HG02870 (cell line): ENCODE results near the gene MFF.
A peak's percentile ranks its signal among the peaks of the same experiment; 100 is the strongest.
"Not testable (repeated sequence)": the region's sequence is repeated elsewhere in the genome, so short reads cannot be mapped to it uniquely, and the experiment has no call there.

Experiments used
- ATAC-seq: cut with Tn5 transposase; IDR thresholded peaks from one replicate; pipeline ENCODE4 v1.9.1; 2021; ENCODE audit warnings: mild to moderate bottlenecking, moderate library complexity; ENCODE audit not compliant: unreplicated experiment

The MFF gene

GRCh38 chr2:227326783-227327182 is 1.7 kb downstream of the MFF start:
- ATAC-seq = no peak

DNA sequence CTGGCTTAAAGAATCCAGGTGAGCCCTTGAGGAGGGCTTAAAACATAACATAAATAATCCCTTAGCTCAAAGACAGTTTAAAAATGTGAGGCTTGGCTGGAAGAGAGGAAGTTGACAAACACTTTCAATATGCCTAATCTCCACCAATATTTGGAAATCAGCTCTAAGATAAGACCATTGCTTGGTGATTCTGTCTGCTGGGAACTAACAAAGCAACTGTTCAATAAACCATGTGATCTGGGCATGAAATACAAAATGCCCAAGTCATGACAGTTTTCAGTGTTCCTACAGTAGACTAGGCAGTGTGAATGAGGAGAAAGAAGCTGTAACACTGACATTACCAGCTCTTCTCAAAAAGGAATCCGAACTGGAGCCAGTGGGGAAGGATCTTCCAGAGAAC is 10.7 kb downstream of the MFF start:
- ATAC-seq = no peak

- no peak for ATAC-seq
Measured at GRCh38 chr2:227337442-227337841, 12.4 kb downstream of the MFF start.

- ATAC-seq = no peak
Measured at GRCh38 chr2:227339098-227339599, 14.1 kb downstream of the MFF start.

DNA sequence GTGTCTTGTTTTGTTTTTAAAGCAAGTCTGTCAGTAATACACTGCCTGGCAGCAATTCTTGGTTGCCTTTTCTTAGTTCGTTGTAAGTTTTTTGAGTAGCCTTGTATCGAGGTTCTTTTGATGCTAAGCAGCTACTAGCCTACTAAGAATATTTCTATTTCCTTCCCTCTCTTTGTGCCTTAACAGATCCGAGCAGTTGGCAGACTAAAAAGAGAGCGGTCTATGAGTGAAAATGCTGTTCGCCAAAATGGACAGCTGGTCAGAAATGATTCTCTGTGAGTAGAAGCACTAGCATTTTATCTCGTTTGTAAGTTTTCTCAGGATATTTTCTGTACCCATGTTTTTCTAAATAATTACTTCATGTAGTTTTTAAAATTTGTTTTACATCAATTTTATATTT is 15.1 kb downstream of the MFF start:
- no peak for ATAC-seq

DNA sequence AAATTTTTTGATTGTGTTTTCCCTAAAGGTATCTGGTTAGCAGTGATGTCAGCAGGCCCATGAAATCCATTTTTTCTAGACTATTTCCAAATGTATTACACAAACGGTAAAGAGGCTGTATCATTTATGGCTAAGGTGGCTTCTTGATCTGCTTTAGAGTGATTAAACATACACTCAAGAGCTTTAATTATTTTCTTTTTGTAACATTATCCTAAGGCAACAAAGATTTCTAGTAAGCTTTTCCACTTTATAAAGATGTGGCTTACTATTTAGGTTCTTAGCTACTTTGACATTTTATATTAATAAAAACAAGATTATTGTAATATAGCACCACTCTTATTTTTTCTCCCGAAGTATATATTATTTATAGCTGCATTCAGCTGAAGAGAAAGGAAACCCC is 16.5 kb downstream of the MFF start:
- ATAC-seq = no peak

DNA sequence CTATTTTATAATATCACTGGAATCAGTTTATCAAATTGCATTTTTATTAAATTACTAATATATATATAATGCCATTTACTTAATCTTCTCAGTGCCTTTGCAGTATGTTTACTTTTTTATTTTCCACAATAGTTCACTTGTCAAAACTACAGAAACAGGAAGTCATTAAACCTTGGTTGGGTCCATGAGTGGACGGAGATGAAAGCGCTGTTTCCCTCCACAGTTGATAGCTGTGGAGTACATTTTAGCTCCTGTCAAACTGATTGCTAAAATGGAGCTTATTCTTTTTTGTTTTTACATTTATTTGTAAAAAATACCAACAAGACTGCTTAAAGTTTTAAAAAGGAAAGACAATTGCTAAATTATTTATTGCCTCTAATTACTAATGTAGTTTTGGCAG is 19.2 kb downstream of the MFF start:
- no peak for ATAC-seq

DNA sequence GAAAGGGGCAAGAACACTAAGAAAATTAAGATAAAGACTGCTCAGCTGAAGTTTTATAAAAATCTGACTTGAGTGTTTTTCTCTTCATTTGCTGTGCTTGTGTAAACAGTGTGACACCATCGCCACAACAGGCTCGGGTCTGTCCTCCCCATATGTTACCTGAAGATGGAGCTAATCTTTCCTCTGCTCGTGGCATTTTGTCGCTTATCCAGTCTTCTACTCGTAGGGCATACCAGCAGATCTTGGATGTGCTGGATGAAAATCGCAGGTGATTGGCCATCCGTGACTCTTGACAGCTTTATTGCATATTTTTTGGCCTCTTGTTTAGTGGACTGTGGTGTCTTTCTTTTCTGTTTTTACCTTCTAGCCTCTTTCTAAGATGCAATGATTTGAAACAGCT is 22.1 kb downstream of the MFF start:
- ATAC-seq = no peak

GRCh38 chr2:227348324-227348723 is 23.3 kb downstream of the MFF start:
- no peak for ATAC-seq

DNA sequence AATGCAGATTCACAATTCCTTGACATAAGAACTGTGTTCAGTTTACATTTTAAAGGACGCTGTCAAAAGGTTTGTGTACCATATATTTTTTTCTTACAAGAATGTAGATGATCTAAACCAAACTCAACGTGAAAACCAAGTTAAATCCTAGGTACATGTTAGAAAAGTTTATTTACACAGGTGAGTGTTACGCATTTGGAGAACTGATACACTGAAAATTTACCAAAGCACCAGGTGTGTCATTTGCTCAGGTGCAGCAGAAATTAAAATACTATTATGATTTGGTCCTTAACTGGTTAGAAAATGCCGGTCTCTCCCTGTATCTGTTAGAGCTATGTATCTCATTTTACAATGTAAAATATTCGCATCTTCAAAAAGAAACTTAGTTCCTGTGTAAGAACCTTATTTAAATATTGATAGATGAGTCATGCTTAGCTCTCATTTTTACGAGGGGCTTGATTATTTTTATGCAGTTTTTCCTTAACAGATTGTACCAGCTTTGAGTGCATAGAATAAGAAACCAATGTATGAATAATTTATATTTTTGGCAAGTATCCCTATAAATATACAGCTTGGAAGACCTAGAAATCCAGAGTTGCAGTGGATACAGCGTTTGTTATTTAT is 25.1 kb downstream of the MFF start:
- no peak for ATAC-seq

- peak; percentile 87 for ATAC-seq
Measured at GRCh38 chr2:227351639-227352038, 26.6 kb downstream of the MFF start.

- ATAC-seq = no peak
Measured at GRCh38 chr2:227360351-227360750, 35.3 kb downstream of the MFF start.

- ATAC-seq = no peak
Measured at GRCh38 chr2:227363756-227364155, 38.7 kb downstream of the MFF start.

- not testable (repeated sequence) for ATAC-seq
Measured at GRCh38 chr2:227364585-227365263, 39.7 kb downstream of the MFF start.

DNA sequence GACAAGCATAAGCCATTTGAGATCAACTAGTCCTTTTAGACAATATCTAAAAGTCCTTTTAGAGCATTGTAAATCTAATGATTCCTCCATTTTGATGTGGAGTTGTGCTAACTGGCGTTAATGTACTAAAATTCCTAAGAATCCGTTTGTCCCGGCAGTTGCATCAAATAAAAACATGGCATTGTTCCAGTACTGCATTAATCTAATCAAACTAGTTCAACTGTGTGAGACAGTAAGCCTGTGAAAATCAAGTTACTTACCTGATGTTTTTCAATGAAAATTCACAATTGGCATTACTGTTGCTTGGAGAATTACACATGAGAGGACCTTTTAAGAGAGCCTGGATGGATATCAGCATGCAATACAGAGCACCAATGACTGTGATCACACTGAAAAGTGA is 40.8 kb downstream of the MFF start:
- ATAC-seq = no peak

DNA sequence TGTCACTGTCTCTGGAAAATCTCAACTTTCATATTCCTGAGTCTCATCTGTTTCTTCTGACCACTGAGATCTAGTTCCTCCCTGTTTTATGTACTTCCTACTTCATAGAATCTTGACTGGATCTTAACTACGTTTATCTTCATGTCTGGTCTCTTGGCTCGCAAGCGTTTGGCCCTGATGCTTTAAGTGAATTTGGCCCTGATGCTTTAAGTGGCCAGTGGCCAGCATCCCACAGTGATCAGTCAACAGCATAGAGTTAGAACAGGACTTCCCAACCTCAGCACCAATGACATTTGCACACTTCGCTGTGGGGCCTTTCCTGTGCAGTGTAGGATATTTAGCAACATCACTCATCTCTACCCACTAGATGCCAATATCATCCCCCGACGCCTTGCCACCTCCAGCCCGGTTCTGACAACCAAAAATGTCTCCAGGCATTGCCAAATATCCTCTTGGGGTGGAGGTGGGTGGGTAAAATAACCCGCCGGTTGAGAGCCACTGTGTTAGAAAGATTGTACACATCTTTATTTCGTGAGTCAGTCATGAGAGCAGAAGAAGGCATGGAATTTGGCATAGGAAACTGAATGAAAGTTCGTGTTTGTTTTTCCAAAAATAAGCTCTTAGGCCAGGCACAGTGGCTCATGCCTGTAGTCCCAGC is 41.8 kb downstream of the MFF start:
- ATAC-seq = no peak

DNA sequence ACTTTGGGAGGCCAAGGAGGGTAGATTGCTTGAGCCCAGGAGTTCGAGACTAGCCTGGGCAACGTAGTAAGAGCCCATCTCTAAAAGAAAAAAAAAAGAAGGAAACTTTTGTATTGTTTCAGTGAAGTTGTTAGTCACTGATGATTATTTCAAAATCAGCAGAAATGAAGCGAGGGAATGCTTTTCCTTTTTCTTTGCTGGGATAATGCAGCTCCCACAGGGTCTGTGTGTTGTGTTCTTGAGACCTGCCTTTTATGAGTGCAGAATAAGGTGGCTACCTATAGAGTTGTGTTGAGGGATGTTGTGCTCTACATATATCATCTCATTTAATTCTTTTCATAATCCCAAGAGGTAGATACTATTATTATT is 42.4 kb downstream of the MFF start:
- ATAC-seq = no peak

- ATAC-seq = no peak
Measured at GRCh38 chr2:227368574-227368973, 43.5 kb downstream of the MFF start.

- ATAC-seq = no peak
Measured at GRCh38 chr2:227370092-227370491, 45.0 kb downstream of the MFF start.

- no peak for ATAC-seq
Measured at GRCh38 chr2:227370791-227371312, 45.8 kb downstream of the MFF start.

DNA sequence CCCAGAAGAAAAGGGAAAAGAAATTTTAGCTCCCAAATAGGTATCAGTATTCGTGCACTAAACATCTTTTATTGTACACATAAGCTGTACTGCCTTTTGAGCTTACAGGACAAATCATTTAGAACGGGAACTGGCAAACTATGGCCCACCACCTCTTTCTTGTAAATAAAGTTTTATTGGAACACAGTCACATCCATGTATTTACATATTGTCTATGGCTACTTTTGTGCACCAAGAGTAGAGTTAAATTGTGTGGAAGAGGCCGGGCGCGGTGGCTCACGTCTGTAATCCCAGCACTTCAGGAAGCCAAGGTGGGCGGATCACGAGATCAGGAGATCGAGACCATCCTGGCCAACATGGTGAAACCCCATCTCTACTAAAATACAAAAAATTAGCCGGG is 48.3 kb downstream of the MFF start:
- ATAC-seq = no peak

GRCh38 chr2:227374158-227374557 is 49.1 kb downstream of the MFF start:
- ATAC-seq = no peak
